Adipocyte (in vitro differentiated cells): ENCODE measurements around the gene PROCR.
"Not testable (repeated sequence)": the region's sequence is repeated elsewhere in the genome, so short reads cannot be mapped to it uniquely, and the experiment has no call there.

Experiments
- DNase-seq: peaks from one replicate; pipeline ENCODE4 v3.0.0-alpha.2; 2015; ENCODE audit warnings: low read depth
- H3K27me3 ChIP-seq: replicated peaks from 2 replicates; pipeline ENCODE4 v1.7.0; 2013; ENCODE audit warnings: mild to moderate bottlenecking, low read length, moderate library complexity; ENCODE audit not compliant: control insufficient read depth, insufficient read depth
- H3K36me3 ChIP-seq: 2 replicates; pipeline ENCODE4 v1.7.0; 2013; ENCODE audit warnings: low read length, mild to moderate bottlenecking, moderate library complexity; ENCODE audit not compliant: control insufficient read depth, insufficient read depth, severe bottlenecking
- H3K4me1 ChIP-seq: 2 replicates; pipeline ENCODE4 v1.7.0; 2013; ENCODE audit warnings: mild to moderate bottlenecking, low read length, moderate library complexity; ENCODE audit not compliant: control insufficient read depth, insufficient read depth
- H3K4me3 ChIP-seq: 2 replicates; pipeline ENCODE4 v1.7.0; 2013; ENCODE audit warnings: mild to moderate bottlenecking, low read length, moderate library complexity
- H3K9ac ChIP-seq: 2 replicates; pipeline ENCODE4 v1.7.0; 2013; ENCODE audit warnings: mild to moderate bottlenecking, low read length, moderate library complexity
- H3K9me3 ChIP-seq: 2 replicates; pipeline ENCODE4 v1.7.0; 2013; ENCODE audit warnings: mild to moderate bottlenecking, low read length, moderate library complexity; ENCODE audit not compliant: control insufficient read depth

Gene PROCR

GRCh38 chr20:35200267-35200666 lies 28.4 kb downstream of the PROCR start:
- Histone ChIP-seq H3K9ac (no peak overlapping the region), H3K4me3 (no peak overlapping the region), H3K36me3 (no peaks in the 10 kb centered on the region), H3K9me3 (peaks cover 24% of the 10 kb centered on the region), H3K4me1 (peaks cover 5% of the 10 kb centered on the region), H3K27me3 (no peaks in the 10 kb centered on the region)
- DNase-seq: peak; percentile 65

GRCh38 chr20:35201467-35201866 lies 29.6 kb downstream of the PROCR start:
- peaks cover 17% of the 10 kb centered on the region for H3K9me3 ChIP-seq
- H3K27me3 ChIP-seq, H3K9ac ChIP-seq, H3K4me1 ChIP-seq, H3K4me3 ChIP-seq, H3K36me3 ChIP-seq, DNase-seq: not testable (repeated sequence)

- Histone ChIP-seq H3K4me1 (peaks cover 11% of the 10 kb centered on the region), H3K4me3 (no peak overlapping the region)
- no peak for DNase-seq
These were observed 34.9 kb downstream of the PROCR start for GRCh38 chr20:35206802-35207201.

GRCh38 chr20:35207950-35208611 lies 36.2 kb downstream of the PROCR start:
- H3K4me3 ChIP-seq: peak overlapping the region; percentile 67
- H3K9me3 ChIP-seq: peaks cover 2% of the 10 kb centered on the region
- DNase-seq: peak; percentile 91
- H3K9ac ChIP-seq: peak overlapping the region; percentile 79
- peaks cover 24% of the 10 kb centered on the region for H3K4me1 ChIP-seq
- H3K27me3 ChIP-seq: no peaks in the 10 kb centered on the region
- H3K36me3 ChIP-seq: no peaks in the 10 kb centered on the region

More at GRCh38 chr20:35206802-35207201, 34.9 kb downstream of the PROCR start:
- Histone ChIP-seq H3K27me3 (no peaks in the 10 kb centered on the region), H3K36me3 (no peaks in the 10 kb centered on the region), H3K9ac (no peak overlapping the region), H3K9me3 (peaks cover 2% of the 10 kb centered on the region)

- H3K9ac ChIP-seq: no peak overlapping the region
- H3K9me3 ChIP-seq: no peaks in the 10 kb centered on the region
- H3K27me3 ChIP-seq: no peaks in the 10 kb centered on the region
- no peaks in the 10 kb centered on the region for H3K36me3 ChIP-seq
- H3K4me3 ChIP-seq: no peak overlapping the region
- no peak for DNase-seq
- peaks cover 27% of the 10 kb centered on the region for H3K4me1 ChIP-seq
These were observed 43.4 kb downstream of the PROCR start for GRCh38 chr20:35215066-35215956.

GRCh38 chr20:35216541-35216940 lies 44.7 kb downstream of the PROCR start:
- no peaks in the 10 kb centered on the region for H3K9me3 ChIP-seq
- no peaks in the 10 kb centered on the region for H3K36me3 ChIP-seq
- H3K9ac ChIP-seq: no peak overlapping the region
- H3K27me3 ChIP-seq: no peaks in the 10 kb centered on the region
- peaks cover 24% of the 10 kb centered on the region for H3K4me1 ChIP-seq
- no peak overlapping the region for H3K4me3 ChIP-seq
- no peak for DNase-seq

GRCh38 chr20:35223941-35224340 lies 52.1 kb downstream of the PROCR start:
- no peaks in the 10 kb centered on the region for H3K9me3 ChIP-seq
- DNase-seq: no peak
- H3K9ac ChIP-seq: no peak overlapping the region
- peaks cover 2% of the 10 kb centered on the region for H3K4me1 ChIP-seq
- H3K4me3 ChIP-seq: no peak overlapping the region
- no peaks in the 10 kb centered on the region for H3K36me3 ChIP-seq
- H3K27me3 ChIP-seq: no peaks in the 10 kb centered on the region

- H3K4me1 ChIP-seq: peaks cover 2% of the 10 kb centered on the region
- no peak overlapping the region for H3K4me3 ChIP-seq
- H3K9me3 ChIP-seq: no peaks in the 10 kb centered on the region
- no peak for DNase-seq
- no peaks in the 10 kb centered on the region for H3K27me3 ChIP-seq
- no peak overlapping the region for H3K9ac ChIP-seq
- no peaks in the 10 kb centered on the region for H3K36me3 ChIP-seq
These were observed 52.7 kb downstream of the PROCR start for GRCh38 chr20:35224536-35224935.

GRCh38 chr20:35225319-35226125 lies 53.6 kb downstream of the PROCR start:
- no peak for DNase-seq
- no peaks in the 10 kb centered on the region for H3K27me3 ChIP-seq

GRCh38 chr20:35226126-35226883 lies 54.4 kb downstream of the PROCR start, which contains the start of gene MMP24:
MMP24 (plus strand) TSS chr20:35226690; CDS start chr20:35226739, 49 bp downstream.
- Histone ChIP-seq H3K9ac (no peak within 1 kb of the TSS), H3K27me3 (no peaks in the 10 kb centered on the region), H3K36me3 (no peaks in the 10 kb centered on the region), H3K9me3 (no peaks in the 10 kb centered on the region), H3K4me3 (peak within 1 kb of the TSS; percentile 67), H3K4me1 (peaks cover 2% of the 10 kb centered on the region)
- no peak for DNase-seq

More at GRCh38 chr20:35225319-35226125, 53.6 kb downstream of the PROCR start:
- no peak overlapping the region for H3K9ac ChIP-seq
- H3K4me1 ChIP-seq: peaks cover 2% of the 10 kb centered on the region
- H3K4me3 ChIP-seq: no peak overlapping the region
- H3K36me3 ChIP-seq: no peaks in the 10 kb centered on the region
- no peaks in the 10 kb centered on the region for H3K9me3 ChIP-seq
